HEK293 (cell line): Measurements from ENCODE around the gene NECTIN4.
A peak's percentile ranks its signal among the peaks of the same experiment; 100 is the strongest.

Source experiments
- CTCF ChIA-PET: fragments of 350-600 bp; formaldehyde crosslinking; extraction: SDS; loops from one replicate; lab custom pipeline; 2021; ENCODE audit warnings: antibody characterized with exemption; lab: Yijun Ruan, JAX
- POLR2A ChIA-PET: fragments of 300-600 bp; formaldehyde crosslinking; extraction: SDS; loops from one replicate; lab custom pipeline; 2020; ENCODE audit warnings: antibody characterized with exemption, inconsistent platforms; lab: Yijun Ruan, JAX
- H3K27ac ChIP-seq: fragments of 200-500 bp; sonication (Bioruptor generic); 2 replicates; pipeline ENCODE4 v1.5.1; 2014; ENCODE audit warnings: low read depth, low read length, control low read depth, inconsistent platforms; ENCODE audit errors: extremely low read depth
- H3K36me3 ChIP-seq, 2 experiments: fragments of 200-500 bp in 1 of 2; sonication (Bioruptor generic) in 1 of 2; 1 replicate in 1 of 2; 2 replicates in 1 of 2; pipeline ENCODE4 v1.5.1; 2014 to 2017; ENCODE audit warnings: inconsistent platforms in 2 of 2, low read length in 2 of 2; ENCODE audit not compliant: control insufficient read depth in 2 of 2, insufficient read depth in 1 of 2
- H3K4me1 ChIP-seq: fragments of 200-500 bp; sonication (Bioruptor generic); 2 replicates; pipeline ENCODE4 v1.5.1; 2014; ENCODE audit warnings: mild to moderate bottlenecking, low read length, inconsistent platforms; ENCODE audit not compliant: control insufficient read depth, insufficient read depth
- H3K4me3 ChIP-seq: 2 replicates; pipeline ENCODE4 v1.5.1; 2011; ENCODE audit warnings: low read depth, mild to moderate bottlenecking, control low read depth, low read length, moderate library complexity
- H3K9me3 ChIP-seq: fragments of 200-500 bp; sonication (Bioruptor generic); 2 replicates; pipeline ENCODE4 v1.5.1; 2014; ENCODE audit warnings: low read depth, low read length, inconsistent platforms; ENCODE audit not compliant: control insufficient read depth, insufficient read depth
- HOXA7 ChIP-seq: sonication (generic); formaldehyde crosslinking; IDR thresholded peaks from 2 replicates; pipeline ENCODE4 v1.8.1; 2022; ENCODE audit warnings: missing genetic modification reagents, borderline replicate concordance
- IKZF3 ChIP-seq: fragments of 450-650 bp; IDR thresholded peaks from 2 replicates; pipeline ENCODE4 v1.5.0; 2018; ENCODE audit warnings: missing biosample characterization, mild to moderate bottlenecking, missing genetic modification characterization, moderate library complexity
- KLF7 ChIP-seq: fragments of 450-650 bp; formaldehyde crosslinking; IDR thresholded peaks from 2 replicates; pipeline ENCODE4 v1.5.1; 2016; ENCODE audit warnings: missing biosample characterization, missing genetic modification characterization, borderline replicate concordance
- SP3 ChIP-seq: fragments of 450-650 bp; formaldehyde crosslinking; IDR thresholded peaks from 2 replicates; pipeline ENCODE4 v1.5.1; 2016; ENCODE audit warnings: missing biosample characterization, missing genetic modification characterization
- TCF7L2 ChIP-seq: IDR thresholded peaks from 2 replicates; pipeline ENCODE4 v1.6.1; 2011; ENCODE audit warnings: low read depth, mild to moderate bottlenecking, inconsistent platforms, low read length, moderate library complexity, borderline replicate concordance
- ZBTB17 ChIP-seq: fragments of 450-650 bp; formaldehyde crosslinking; IDR thresholded peaks from 2 replicates; pipeline ENCODE4 v1.5.1; 2016; ENCODE audit warnings: missing biosample characterization, missing genetic modification characterization
- ZNF10 ChIP-seq: fragments of 450-650 bp; formaldehyde crosslinking; IDR thresholded peaks from 2 replicates; pipeline ENCODE4 v1.5.1; 2017; ENCODE audit warnings: missing biosample characterization, missing genetic modification characterization
- ZNF114 ChIP-seq: fragments of 450-650 bp; formaldehyde crosslinking; IDR thresholded peaks from 2 replicates; pipeline ENCODE4 v1.5.0; 2017; ENCODE audit warnings: missing biosample characterization, missing genetic modification characterization
- ZNF184 ChIP-seq: fragments of 450-650 bp; IDR thresholded peaks from 2 replicates; pipeline ENCODE4 v1.5.1; 2018; ENCODE audit warnings: missing biosample characterization, mild to moderate bottlenecking, missing genetic modification characterization
- ZNF239 ChIP-seq: fragments of 450-650 bp; formaldehyde crosslinking; IDR thresholded peaks from 2 replicates; pipeline ENCODE4 v1.5.1; 2016; ENCODE audit warnings: missing biosample characterization, missing genetic modification characterization
- ZNF350 ChIP-seq: fragments of 450-650 bp; formaldehyde crosslinking; IDR thresholded peaks from 2 replicates; pipeline ENCODE4 v1.5.0; 2017; ENCODE audit warnings: missing biosample characterization, mild to moderate bottlenecking, missing genetic modification characterization
- ZNF366 ChIP-seq: fragments of 450-650 bp; formaldehyde crosslinking; conservative IDR thresholded peaks from 2 replicates; pipeline ENCODE4 v1.5.1; 2016; ENCODE audit warnings: missing biosample characterization, missing genetic modification characterization
- ZNF529 ChIP-seq: fragments of 450-650 bp; formaldehyde crosslinking; IDR thresholded peaks from 2 replicates; pipeline ENCODE4 v1.5.1; 2017; ENCODE audit warnings: missing genetic modification characterization, missing biosample characterization; ENCODE audit not compliant: insufficient replicate concordance
- ZNF530 ChIP-seq: fragments of 450-650 bp; formaldehyde crosslinking; IDR thresholded peaks from 2 replicates; pipeline ENCODE4 v1.5.1; 2016; ENCODE audit warnings: low read depth, missing biosample characterization, missing genetic modification characterization
- ZNF544 ChIP-seq: fragments of 450-650 bp; formaldehyde crosslinking; IDR thresholded peaks from 2 replicates; pipeline ENCODE4 v1.5.0; 2017; ENCODE audit warnings: missing biosample characterization, missing genetic modification characterization
- ZNF561 ChIP-seq: fragments of 450-650 bp; IDR thresholded peaks from 2 replicates; pipeline ENCODE4 v1.5.1; 2018; ENCODE audit warnings: missing biosample characterization, missing genetic modification characterization, borderline replicate concordance
- ZNF701 ChIP-seq: fragments of 450-650 bp; formaldehyde crosslinking; IDR thresholded peaks from 2 replicates; pipeline ENCODE4 v1.5.1; 2016; ENCODE audit warnings: missing biosample characterization, missing genetic modification characterization
- ZNF837 ChIP-seq: fragments of 450-650 bp; formaldehyde crosslinking; IDR thresholded peaks from 2 replicates; pipeline ENCODE4 v1.5.1; 2016; ENCODE audit warnings: missing biosample characterization, missing genetic modification characterization
- TF ChIP-seq, protein P1 (sequence below): fragments of 450-650 bp; formaldehyde crosslinking; IDR thresholded peaks from 2 replicates; pipeline ENCODE4 v1.5.1; 2016; ENCODE audit warnings: missing biosample characterization, missing genetic modification characterization
- TF ChIP-seq, protein P2 (sequence below): fragments of 450-650 bp; formaldehyde crosslinking; IDR thresholded peaks from 2 replicates; pipeline ENCODE4 v1.5.1; 2016; ENCODE audit warnings: missing biosample characterization, missing genetic modification characterization
- TF ChIP-seq, protein P3 (sequence below): fragments of 450-650 bp; formaldehyde crosslinking; IDR thresholded peaks from 2 replicates; pipeline ENCODE4 v1.5.1; 2016; ENCODE audit warnings: missing biosample characterization, missing genetic modification characterization
- TF ChIP-seq, protein P4 (sequence below): fragments of 450-650 bp; formaldehyde crosslinking; IDR thresholded peaks from 2 replicates; pipeline ENCODE4 v1.5.1; 2016; ENCODE audit warnings: missing biosample characterization, missing genetic modification characterization

Gene NECTIN4

DNA sequence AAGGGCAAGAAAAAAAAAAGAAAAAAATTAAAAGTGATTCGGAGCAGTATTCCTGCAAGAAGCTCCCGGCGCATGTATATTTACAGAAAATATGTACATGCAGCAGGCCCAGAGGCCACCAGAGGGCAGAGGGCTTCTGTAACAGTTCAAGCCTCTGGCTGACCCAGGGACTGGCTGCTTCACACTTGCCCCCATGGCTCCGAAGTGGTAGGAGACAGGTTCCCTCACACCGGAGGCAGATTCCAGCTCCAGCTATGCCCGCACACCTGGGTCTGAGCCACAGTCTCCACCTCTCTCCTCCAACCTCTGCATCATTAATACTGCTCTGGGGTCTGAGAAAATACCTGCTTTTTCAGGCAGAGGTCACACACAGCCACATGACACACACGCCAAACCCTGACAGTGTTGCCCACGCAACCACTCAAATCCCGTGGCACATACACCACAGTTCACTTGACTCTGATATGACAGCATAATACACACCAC lies 17.4 kb downstream of the NECTIN4 start:
- no peak overlapping the region for H3K27ac ChIP-seq
- H3K9me3 ChIP-seq, result no peaks in the 10 kb centered on the region
- no peaks in the 10 kb centered on the region for H3K4me1 ChIP-seq
- H3K4me3 ChIP-seq, result no peak overlapping the region; the same call in 1 of the 2 replicates
- H3K36me3 ChIP-seq, result peaks cover 0 to 13% of the 10 kb centered on the region in 2 experiments; a peak in 1 of 3 replicates
- ChIA-PET CTCF (interaction anchor here (0.6 to 6.1 kb wide), 15 partner anchors 10 to 704 kb away, joined by 3 to 56 read pairs (median 4); partner anchors contain the start of genes F11R and KLHDC9), POLR2A (no interaction called here)
- TF ChIP-seq ZNF544, result no peak
- TF ChIP-seq, protein P1, sequence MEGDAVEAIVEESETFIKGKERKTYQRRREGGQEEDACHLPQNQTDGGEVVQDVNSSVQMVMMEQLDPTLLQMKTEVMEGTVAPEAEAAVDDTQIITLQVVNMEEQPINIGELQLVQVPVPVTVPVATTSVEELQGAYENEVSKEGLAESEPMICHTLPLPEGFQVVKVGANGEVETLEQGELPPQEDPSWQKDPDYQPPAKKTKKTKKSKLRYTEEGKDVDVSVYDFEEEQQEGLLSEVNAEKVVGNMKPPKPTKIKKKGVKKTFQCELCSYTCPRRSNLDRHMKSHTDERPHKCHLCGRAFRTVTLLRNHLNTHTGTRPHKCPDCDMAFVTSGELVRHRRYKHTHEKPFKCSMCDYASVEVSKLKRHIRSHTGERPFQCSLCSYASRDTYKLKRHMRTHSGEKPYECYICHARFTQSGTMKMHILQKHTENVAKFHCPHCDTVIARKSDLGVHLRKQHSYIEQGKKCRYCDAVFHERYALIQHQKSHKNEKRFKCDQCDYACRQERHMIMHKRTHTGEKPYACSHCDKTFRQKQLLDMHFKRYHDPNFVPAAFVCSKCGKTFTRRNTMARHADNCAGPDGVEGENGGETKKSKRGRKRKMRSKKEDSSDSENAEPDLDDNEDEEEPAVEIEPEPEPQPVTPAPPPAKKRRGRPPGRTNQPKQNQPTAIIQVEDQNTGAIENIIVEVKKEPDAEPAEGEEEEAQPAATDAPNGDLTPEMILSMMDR (tag by site-specific recombination), result peak; percentile 44; the same call in 1 of the 2 replicates

DNA sequence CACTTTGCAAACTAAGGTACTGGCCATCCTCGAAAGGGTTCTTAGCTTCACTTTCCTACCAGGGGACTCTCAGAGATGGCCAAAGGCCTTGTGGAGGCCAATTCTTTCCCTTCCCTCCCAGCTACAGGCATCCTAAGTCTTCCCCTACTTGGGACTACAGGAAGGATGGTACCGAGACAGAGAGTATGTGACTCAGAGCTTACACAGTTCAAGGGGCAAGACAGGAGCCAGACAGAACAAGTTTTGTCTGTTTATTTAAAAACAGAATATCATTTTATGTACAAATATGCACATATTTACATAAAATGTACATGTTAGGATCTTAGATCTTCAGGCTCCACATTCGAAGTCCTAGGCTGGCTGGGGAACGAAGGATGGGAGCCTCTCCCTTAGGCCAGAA lies 18.6 kb downstream of the NECTIN4 start:
- POLR2A ChIA-PET, result interaction anchor here (0.7 kb wide), 1 partner anchor 235 kb away, joined by 4 read pairs; no protein-coding TSS in a partner anchor
- no peak overlapping the region for H3K4me3 ChIP-seq
- no peaks in the 10 kb centered on the region for H3K9me3 ChIP-seq
- TF ChIP-seq ZNF239 (tag by site-specific recombination) (no peak), HOXA7 (CRISPR knock-in tag) (no peak)
- CTCF ChIA-PET, result interaction anchor here (0.5 to 6.1 kb wide), 5 partner anchors 26 to 1161 kb away, joined by 3 to 56 read pairs (median 4); partner anchors contain the start of gene KLHDC9
- H3K4me1 ChIP-seq, result no peaks in the 10 kb centered on the region
- no peak overlapping the region for H3K27ac ChIP-seq
- H3K36me3 ChIP-seq, result peaks cover 0 to 13% of the 10 kb centered on the region in 2 experiments; a peak in 1 of 3 replicates

DNA sequence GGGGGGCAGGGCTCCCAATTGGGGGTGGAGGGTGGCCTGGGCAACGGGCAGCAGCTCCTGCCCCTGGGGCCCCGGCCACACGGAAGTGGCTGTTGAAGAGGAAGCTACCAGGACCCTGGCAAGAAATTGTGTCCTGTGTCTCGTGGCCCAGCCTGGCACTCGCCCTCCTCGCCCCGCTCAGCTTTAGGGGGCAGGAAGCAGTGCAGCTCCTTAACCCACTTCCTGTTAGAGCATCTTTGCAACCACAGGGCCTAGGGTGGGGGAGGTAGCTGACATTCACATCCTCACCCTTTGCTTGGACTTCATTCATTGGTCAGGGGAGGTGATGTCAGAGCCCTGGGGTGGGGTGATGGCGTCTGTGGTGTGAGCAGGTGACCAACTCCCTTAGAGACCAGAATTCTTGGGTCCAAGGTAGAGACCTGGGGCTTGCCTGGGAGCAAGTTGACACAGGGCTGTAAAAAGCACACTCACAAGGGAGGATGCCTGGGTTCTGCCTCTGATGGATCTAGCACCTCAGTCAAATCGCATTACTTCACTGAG lies 19.6 kb downstream of the NECTIN4 start, which contains the start of gene ARHGAP30:
Gene ARHGAP30, minus strand, starts transcription at position 161 of the 540 bp plus-strand sequence. CDS start 267 bp downstream, outside the sequence.
- H3K9me3 ChIP-seq, result no peaks in the 10 kb centered on the region
- no peaks in the 10 kb centered on the region for H3K4me1 ChIP-seq
- H3K4me3 ChIP-seq, result no peak within 1 kb of the TSS
- ChIA-PET CTCF (interaction anchor here (0.8 to 6.1 kb wide), 4 partner anchors 25 to 72 kb away, joined by 3 to 56 read pairs (median 4); partner anchors contain the start of gene KLHDC9), POLR2A (interaction anchor here (0.7 kb wide), 1 partner anchor 236 kb away, joined by 4 read pairs; no protein-coding TSS in a partner anchor)
- H3K27ac ChIP-seq, result no peak within 1 kb of the TSS
- H3K36me3 ChIP-seq, result peaks cover 0 to 13% of the 10 kb centered on the region in 2 experiments; a peak in 1 of 3 replicates
- no peak for TF ChIP-seq ZNF350 (tag by site-specific recombination)
- TF ChIP-seq ZNF529, result no peak
- TF ChIP-seq ZBTB17 (tag by site-specific recombination), result no peak
- TF ChIP-seq ZNF184 (tag by site-specific recombination), result no peak
- TF ChIP-seq, protein P2, sequence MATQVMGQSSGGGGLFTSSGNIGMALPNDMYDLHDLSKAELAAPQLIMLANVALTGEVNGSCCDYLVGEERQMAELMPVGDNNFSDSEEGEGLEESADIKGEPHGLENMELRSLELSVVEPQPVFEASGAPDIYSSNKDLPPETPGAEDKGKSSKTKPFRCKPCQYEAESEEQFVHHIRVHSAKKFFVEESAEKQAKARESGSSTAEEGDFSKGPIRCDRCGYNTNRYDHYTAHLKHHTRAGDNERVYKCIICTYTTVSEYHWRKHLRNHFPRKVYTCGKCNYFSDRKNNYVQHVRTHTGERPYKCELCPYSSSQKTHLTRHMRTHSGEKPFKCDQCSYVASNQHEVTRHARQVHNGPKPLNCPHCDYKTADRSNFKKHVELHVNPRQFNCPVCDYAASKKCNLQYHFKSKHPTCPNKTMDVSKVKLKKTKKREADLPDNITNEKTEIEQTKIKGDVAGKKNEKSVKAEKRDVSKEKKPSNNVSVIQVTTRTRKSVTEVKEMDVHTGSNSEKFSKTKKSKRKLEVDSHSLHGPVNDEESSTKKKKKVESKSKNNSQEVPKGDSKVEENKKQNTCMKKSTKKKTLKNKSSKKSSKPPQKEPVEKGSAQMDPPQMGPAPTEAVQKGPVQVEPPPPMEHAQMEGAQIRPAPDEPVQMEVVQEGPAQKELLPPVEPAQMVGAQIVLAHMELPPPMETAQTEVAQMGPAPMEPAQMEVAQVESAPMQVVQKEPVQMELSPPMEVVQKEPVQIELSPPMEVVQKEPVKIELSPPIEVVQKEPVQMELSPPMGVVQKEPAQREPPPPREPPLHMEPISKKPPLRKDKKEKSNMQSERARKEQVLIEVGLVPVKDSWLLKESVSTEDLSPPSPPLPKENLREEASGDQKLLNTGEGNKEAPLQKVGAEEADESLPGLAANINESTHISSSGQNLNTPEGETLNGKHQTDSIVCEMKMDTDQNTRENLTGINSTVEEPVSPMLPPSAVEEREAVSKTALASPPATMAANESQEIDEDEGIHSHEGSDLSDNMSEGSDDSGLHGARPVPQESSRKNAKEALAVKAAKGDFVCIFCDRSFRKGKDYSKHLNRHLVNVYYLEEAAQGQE (tag by site-specific recombination), result no peak
- TF ChIP-seq IKZF3, result no peak
- no peak for TF ChIP-seq ZNF530
- TF ChIP-seq ZNF114, result no peak
- TF ChIP-seq, protein P3, sequence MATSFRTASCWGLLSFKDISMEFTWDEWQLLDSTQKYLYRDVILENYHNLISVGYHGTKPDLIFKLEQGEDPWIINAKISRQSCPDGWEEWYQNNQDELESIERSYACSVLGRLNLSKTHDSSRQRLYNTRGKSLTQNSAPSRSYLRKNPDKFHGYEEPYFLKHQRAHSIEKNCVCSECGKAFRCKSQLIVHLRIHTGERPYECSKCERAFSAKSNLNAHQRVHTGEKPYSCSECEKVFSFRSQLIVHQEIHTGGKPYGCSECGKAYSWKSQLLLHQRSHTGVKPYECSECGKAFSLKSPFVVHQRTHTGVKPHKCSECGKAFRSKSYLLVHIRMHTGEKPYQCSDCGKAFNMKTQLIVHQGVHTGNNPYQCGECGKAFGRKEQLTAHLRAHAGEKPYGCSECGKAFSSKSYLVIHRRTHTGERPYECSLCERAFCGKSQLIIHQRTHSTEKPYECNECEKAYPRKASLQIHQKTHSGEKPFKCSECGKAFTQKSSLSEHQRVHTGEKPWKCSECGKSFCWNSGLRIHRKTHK (tag by site-specific recombination), result no peak
- TF ChIP-seq ZNF561, result no peak
- no peak for TF ChIP-seq SP3 (tag by site-specific recombination)
- TF ChIP-seq, protein P4, sequence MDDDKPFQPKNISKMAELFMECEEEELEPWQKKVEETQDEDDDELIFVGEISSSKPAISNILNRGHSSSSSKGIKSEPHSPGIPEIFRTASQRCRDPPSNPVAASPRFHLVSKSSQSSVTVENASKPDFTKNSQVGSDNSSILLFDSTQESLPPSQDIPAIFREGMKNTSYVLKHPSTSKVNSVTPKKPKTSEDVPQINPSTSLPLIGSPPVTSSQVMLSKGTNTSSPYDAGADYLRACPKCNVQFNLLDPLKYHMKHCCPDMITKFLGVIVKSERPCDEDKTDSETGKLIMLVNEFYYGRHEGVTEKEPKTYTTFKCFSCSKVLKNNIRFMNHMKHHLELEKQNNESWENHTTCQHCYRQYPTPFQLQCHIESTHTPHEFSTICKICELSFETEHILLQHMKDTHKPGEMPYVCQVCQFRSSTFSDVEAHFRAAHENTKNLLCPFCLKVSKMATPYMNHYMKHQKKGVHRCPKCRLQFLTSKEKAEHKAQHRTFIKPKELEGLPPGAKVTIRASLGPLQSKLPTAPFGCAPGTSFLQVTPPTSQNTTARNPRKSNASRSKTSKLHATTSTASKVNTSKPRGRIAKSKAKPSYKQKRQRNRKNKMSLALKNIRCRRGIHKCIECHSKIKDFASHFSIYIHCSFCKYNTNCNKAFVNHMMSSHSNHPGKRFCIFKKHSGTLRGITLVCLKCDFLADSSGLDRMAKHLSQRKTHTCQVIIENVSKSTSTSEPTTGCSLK (tag by site-specific recombination), result no peak
- TF ChIP-seq TCF7L2, result no peak
- no peak for TF ChIP-seq ZNF10
- TF ChIP-seq KLF7 (tag by site-specific recombination), result no peak
- no peak for TF ChIP-seq ZNF366
- TF ChIP-seq ZNF837 (tag by site-specific recombination), result no peak
- no peak for TF ChIP-seq ZNF701 (tag by site-specific recombination)
